Stimulated activated CD8-positive, alpha-beta memory T cell treated with anti-CD3 and anti-CD28 coated beads, Interleukin-4, amount 100 ng/mL, for 24 hours (primary cell): ENCODE measurements around the gene ADCY5.

Experiments
- DNase-seq: peaks from one replicate; pipeline ENCODE4 v3.0.0-alpha.2; 2020; ENCODE audit warnings: low read depth

The ADCY5 gene

GRCh38 chr3:123301331-123302184 lies 147.3 kb downstream of the ADCY5 start:
- DNase-seq, result no peak

DNA sequence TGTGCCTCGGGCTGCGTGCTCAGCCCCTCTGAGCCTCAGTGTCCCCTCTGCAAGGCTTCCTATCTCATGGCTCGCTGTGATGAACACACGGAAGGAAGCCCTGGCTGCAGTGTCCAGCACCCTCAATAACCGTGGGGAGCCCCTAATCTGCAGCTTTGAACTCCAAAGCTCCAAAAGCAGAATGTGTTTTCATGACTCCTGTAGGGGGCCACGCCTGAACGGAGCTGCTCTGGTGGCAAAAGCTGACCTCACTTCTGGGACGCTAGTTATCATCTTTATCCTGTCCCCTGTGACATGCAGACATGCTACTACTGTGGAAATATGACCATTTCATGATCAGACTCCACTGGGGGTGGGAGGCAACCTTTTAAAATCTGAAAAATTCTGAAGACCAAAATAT lies 148.3 kb downstream of the ADCY5 start:
- DNase-seq, result no peak

DNA sequence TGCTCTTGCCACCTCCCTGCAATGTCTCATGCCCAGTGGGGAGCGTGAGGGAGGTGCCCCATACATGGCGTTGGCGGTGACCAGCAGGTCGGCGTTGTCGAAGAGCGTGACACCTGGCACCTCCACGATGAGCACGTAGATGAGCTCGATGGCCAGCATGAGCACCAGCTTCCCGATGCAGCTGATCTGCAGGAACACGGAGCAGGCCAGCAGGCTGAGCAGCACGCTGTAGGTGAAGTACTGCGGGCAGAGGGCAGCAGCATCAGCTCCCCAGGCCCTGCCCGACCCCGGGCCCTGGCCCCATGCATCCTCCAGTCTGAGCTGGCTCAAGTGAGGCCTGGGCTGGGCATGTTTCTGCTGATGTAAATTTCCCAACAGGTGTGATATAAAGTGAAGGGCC lies 148.8 kb downstream of the ADCY5 start:
- no peak for DNase-seq

- no peak for DNase-seq
Measured at GRCh38 chr3:123299581-123299980, 149.3 kb downstream of the ADCY5 start.

GRCh38 chr3:123298903-123299302 lies 150.0 kb downstream of the ADCY5 start:
- no peak for DNase-seq

DNA sequence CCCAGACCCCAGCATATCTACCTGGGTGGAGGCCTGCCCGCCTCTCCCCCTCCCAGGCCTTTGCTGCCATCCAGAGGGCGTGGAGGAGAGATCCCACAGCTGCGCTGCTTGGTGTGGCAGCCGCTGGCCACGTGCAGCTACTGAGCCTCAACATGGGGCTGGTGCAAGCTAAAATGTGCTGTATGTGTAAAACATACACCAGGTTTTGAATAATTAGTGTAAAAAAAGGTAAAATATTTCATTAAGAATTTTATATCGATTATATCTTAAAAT lies 151.3 kb downstream of the ADCY5 start:
- DNase-seq, result no peak

DNA sequence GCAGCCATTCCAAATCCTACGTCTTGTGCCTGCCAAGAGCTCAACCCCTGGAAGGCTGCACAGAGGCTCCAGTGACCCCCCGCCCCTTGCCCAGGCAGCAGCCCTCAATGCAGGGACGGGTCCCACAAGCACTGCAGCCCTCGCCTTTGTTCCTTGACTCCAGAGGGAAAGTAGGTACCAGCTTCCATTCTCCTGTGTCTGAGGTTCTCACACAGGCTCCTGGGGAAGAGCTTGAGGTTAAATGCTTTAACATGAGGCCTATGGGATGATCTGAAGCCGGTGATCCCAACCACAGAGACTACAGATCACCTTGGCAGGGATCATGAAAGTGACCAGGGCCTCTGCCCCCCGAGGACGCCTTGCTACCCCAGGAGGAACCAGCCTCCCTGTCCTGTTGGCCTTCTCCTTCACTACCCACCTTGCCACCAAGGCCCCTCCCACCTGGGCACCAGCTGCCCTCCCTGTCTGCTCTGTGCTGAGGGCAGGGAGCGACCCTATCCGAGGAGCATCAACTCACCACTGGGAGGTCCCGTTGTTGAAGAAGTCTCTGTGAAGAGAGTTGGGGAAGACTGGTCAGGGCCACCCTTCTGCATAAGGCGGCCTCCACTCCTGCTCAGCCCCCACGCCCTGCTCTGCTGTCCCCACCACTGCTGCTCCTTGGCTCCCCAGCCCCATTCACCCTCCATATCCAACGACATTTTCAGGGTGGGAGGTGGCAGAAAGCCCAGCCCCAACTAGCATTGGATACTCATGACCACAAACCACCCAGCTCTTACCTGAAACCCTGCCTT lies 151.9 kb downstream of the ADCY5 start:
- DNase-seq, result no peak

GRCh38 chr3:123296261-123296660 lies 152.6 kb downstream of the ADCY5 start:
- no peak for DNase-seq

DNA sequence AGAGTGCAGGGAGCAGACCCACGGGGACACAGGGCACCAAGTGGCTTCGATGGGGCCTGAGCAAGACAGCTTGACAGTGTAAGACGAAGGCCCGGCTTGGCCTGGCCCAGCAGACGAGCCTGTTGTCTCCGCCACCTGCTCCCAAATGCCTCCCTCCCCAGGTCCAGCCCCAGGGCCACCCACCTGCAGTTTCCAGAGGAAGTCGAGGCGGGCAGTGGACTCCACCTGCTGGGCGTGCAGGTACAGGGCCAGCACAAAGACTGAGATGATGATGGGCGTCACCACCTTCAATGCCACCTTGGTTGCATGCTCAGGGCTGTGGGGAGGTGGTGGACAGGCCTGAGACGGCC lies 153.0 kb downstream of the ADCY5 start:
- no peak for DNase-seq

DNA sequence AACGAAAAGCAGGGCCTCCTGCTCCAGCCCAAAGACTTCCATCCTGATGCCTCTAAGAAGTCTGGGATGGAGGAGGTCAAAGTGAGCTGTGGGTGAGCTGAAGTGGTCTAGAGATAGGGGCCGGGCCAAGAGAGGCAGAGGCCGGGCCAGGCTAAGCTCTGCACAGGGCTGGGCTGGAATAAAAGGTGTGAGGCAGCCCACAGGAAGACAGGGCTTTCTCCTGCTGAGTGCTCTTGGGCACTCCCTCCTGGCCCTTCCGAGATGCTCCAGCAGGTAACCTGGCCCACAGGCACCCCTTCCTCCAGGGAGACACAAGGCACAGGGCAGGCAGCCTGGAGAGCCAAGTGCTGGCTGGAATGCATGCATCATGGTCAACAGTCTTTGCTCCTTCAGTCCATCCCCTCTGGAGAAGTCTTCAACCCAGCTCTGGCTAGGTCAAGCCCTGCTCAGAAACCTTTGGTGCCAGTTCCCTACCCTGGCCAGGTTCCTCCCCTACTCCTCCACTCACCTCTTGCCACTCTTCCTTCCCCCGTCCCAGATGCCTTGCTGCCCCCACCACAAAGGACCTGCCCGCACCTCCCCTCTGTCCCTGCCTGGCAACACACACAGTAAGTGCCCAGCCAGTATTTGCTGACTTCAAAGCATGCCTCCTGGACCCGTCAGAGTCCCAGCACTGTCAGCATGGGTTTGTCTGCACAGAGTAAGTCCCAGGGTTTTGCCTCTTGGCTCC lies 153.6 kb downstream of the ADCY5 start:
- no peak for DNase-seq

DNA sequence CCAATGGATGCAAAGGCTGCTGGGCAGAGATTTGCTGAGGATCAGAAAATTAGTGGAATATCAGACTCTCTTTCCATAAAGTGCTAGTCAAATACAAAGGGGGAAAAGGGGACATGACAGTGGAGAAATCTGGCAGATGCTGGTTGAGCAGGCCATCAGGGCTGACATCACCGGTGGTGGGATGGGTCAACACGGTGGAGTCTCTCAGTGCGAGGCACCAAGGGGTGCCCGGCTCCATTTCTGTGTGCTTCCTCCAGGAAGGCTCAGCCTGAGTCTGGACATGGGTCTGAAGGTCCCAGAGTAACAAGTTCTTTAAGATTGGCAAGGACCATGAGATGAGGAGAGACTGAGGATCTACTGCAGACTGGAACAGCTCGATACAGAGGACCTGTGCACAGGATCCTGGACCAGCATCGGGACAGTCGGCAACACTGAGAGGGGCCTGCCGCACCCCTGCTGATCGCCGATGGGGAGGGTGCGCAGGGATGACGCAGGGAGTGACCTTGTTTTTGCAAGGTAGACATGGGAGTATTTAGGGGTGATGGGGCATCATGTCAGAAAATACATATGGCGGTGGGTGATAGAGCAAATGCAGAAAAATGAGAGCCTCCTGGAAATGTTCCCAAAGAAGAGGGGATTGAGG lies 154.5 kb downstream of the ADCY5 start:
- DNase-seq, result no peak

DNA sequence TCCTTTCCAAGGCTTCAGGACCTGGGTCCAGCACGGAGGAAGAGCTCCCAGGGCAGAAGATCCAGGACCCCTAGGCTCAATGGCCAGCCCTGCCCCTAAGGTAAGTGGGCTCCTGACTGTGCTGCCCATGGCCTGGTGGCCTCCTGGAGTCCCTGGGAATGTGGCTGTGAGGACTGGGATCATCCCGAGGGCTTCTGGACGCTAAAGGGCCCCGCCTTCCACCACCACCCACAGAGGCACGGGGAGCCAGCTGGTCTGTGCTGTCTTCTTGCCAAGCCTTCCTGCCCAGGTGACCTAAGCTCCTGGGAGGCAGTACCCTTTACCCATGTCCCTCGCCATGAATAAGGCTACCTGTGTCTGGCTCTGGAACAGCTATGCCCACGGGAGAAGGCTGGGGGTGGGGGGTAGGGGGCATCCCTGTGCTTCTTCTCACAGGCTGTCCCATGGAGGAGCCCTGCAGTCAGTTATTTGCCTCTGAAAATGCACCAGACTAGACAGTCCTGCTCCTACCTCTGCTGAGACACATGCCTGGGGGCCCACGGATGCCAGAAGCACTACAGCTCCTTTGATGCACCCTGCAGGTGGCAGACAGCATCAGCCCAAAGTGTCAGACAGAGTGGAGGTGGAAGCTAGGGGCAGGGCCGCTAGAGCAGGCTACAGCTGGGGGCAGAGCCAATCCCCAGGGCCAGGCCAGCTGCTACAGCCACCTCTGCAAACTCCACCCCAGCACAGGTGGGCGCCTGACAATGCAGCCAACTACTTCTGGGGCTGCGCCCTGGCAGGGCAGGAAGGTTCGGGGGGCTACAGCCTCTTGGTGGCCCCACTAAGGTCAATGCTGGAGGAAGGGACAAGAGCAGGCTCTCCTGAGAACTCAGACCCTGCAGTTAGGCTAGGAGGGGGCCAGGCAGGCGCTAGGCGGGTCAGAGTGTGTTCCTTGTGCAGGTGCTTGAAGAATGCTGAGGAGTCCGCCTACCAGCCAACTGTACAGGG lies 156.3 kb downstream of the ADCY5 start:
- no peak for DNase-seq

- no peak for DNase-seq
Measured at GRCh38 chr3:123291404-123291803, 157.5 kb downstream of the ADCY5 start.

- DNase-seq, result no peak
Measured at GRCh38 chr3:123290962-123291361, 157.9 kb downstream of the ADCY5 start.

DNA sequence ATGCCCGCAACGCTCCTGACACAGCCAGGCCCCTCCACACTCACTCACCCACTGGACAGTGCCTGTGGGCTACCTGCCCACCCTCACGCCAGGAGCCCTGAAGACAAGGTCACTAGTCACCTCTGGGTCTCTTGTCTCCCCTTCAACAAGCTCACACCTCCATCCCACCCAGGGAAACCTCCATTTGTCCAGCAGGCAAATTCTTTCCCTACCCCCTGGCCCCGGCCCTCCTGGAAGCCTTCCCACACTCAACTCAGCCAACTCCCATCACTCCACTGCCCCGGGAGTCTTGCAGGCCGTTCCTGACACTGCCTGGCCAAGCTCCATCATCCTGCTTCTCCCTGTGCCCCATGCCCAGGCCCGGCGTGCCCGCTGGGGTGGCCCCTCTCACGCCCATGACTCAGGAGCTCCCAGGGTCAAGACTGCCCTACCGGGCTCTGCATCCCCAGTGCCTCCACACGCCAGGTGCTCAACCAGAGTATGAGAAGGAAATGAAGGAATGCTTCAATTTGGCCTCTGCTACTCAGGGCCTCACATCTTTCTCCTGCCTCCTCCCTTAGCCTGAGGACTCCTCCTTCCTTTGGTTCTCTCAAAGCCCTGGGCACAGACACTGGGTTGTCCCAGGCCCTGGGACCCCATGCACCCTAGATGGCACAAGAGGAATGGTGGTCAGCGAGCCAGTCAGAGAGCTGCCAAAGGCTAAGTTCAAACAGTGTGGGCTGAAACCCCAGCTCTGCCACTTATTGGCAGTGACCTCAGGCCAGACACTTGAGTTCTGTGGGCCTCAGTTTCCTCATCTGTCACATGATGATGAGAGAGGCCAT lies 158.6 kb downstream of the ADCY5 start:
- no peak for DNase-seq

DNA sequence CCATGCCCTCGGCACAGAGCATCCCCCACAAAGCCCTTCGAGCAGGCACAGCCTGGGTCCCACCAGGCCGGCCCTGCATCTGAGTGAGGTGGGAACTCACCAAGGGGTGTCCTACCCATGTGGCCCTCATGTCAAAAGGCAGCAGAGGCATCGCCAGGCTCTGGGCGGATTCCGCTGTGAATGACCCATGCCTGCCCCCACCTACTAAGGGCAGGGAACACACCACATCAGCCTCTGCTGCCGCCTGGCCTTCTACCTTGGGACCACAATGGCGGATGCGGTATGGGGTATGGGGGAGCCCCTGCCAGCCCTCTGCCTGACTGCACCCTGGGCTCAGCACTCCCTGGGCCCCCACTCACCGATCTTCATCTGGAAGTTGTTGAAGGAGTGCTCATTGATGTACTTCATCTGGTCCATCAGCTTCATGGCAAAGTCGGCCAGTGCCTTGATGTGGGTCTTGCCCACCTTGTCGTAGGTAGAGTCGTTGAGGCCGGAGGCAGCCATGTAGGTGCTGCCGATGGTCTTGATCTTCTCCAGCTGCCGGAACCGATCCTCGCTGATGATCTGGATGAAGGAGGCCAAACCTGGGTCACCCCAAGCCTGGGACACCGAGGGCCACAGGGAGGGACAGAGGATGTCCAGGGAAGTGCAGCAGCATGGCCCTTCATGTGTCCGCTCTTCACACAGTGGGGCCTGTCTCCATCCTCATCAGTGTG lies 159.3 kb downstream of the ADCY5 start:
- DNase-seq, result no peak

DNA sequence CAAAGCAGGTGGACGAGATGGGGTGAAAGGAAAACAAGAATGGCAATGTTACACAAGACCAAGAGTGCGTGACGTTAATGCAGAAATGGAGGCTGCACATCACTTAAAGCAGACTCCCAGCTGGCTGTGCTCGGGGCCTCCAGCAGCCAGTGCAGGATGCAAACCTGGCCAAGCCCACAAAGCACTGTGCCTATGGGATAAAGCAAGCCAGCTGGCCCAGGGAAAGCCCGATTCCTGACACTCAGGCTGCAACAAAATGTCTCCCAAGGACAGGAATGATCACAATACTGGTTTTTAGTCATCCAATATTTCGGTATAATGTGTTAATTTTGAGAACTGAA lies 161.0 kb downstream of the ADCY5 start:
- no peak for DNase-seq

- no peak for DNase-seq
Measured at GRCh38 chr3:123287051-123287961, 161.6 kb downstream of the ADCY5 start.
